Vagina (tissue), 2 donors: ENCODE measurements around the gene NPPB. TPM values are rescaled to one million over a fixed set of nuclear protein-coding genes. Genes with fewer than 3 reads are reported as not detected.

Experiments
- DNase-seq, 2 donors: peaks; one replicate each; pipeline ENCODE4 v3.0.0-alpha.2; 2017; ENCODE audit errors: extremely low spot score in 2 of 2
- H3K27ac ChIP-seq: fragments of 200-600 bp; sonication (generic); one replicate; pipeline ENCODE4 v1.5.1; 2019
- H3K27me3 ChIP-seq: fragments of 200-600 bp; sonication (generic); one replicate; pipeline ENCODE4 v1.5.1; 2019
- H3K36me3 ChIP-seq, 2 donors: fragments of 200-600 bp; sonication (generic); one replicate each; pipeline ENCODE4 v1.5.1; 2017 to 2019
- H3K4me1 ChIP-seq: fragments of 200-600 bp; sonication (generic); one replicate; pipeline ENCODE4 v1.5.1; 2019
- H3K4me3 ChIP-seq, 2 donors: fragments of 200-600 bp; sonication (generic); 1 replicate in 1 of 2; 2 replicates in 1 of 2; pipeline ENCODE4 v1.5.1; 2016 to 2019
- H3K9me3 ChIP-seq: fragments of 200-600 bp; sonication (generic); one replicate; pipeline ENCODE4 v1.5.1; 2019
- CTCF ChIP-seq, 3 experiments: fragments of 450-650 bp in 2 of 3; fragments of 200-600 bp in 1 of 3; sonication (generic) in 1 of 3; IDR thresholded peaks; one replicate each; pipeline ENCODE4 v1.5.1; 2017 to 2019; ENCODE audit warnings: antibody characterized with exemption in 3 of 3, mild to moderate bottlenecking in 2 of 3, moderate library complexity in 2 of 3
- POLR2A ChIP-seq, 2 donors: fragments of 450-650 bp; IDR thresholded peaks; one replicate each; pipeline ENCODE4 v1.6.1; 2017; ENCODE audit warnings: antibody characterized with exemption in 2 of 2, mild to moderate bottlenecking in 2 of 2, moderate library complexity in 2 of 2
- POLR2AphosphoS5 ChIP-seq, 2 donors: sonication (generic); formaldehyde crosslinking; IDR thresholded peaks; one replicate each; pipeline ENCODE4 v1.9.0; 2017; ENCODE audit warnings: antibody characterized with exemption in 2 of 2, mild to moderate bottlenecking in 2 of 2, low read depth in 1 of 2; ENCODE audit not compliant: insufficient read depth in 1 of 2
- intact Hi-C: fragments of 100-400 bp; cut with DNase I; formaldehyde crosslinking; loops from one replicate; pipeline ENCODE4 v1.15.1; 2023
- total RNA-seq: library from RNA; depleted of rRNA; stranded (reverse); fragments of >200 nt; gene quantifications from one replicate; pipeline ENCODE4 v1.2.3, GENCODE V29; 2016

The NPPB gene
- total RNA-seq, 1 donor from 2014 or later, result not detected

DNA sequence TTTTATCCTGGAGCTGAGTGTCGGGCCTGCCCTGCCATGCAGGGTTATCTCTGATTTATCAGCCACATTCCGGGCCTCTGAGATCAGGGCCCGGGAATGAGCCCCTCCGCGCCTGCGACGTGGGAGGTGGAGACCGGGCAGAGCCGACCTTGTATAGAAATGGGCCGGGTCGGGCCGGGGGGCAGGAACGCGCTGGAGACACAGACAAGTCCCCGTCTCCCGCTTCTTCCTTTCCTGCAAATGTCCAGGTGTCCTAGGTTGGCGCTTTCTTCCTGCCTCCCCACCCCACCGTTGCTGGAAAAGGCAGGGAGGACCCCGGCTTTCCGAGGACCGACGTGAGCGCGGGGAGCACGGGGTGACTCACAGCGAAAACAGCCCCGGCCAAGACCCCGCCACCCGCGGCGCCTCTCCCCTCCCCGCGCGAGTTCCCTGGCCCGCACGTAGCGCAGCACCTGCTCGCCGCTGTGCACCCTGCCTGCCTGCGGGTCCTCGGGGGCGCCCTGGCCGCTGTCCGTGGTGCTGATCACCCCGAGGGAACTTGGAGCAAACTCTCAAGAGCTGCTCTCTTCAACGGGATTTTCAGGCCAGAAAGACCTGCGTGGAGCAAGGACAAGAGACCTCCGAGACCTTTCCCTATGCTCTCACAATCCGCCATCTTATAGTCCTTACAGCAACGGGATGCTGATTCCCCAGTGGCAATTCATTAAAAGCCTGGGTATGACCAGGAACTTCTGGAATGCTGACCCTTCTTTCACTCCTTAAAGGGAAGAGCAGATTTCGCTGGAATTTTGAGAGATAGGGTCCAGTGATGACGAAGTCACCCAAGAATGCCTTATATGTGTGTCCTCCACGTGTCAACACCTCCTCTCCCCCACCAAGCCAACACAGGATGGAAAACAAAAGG, 475 bp upstream of the NPPB start:
- Histone ChIP-seq H3K9me3 (no peaks in the 10 kb centered on the region), H3K27ac (no peak overlapping the region), H3K4me3 (no peak overlapping the region), H3K4me1 (no peaks in the 10 kb centered on the region), H3K27me3 (no peaks in the 10 kb centered on the region), H3K36me3 (no peaks in the 10 kb centered on the region)
- TF ChIP-seq CTCF (IDR thresholded peaks at IDR 0.05) (no peak), POLR2AphosphoS5 (IDR thresholded peaks at IDR 0.05; ENCODE audit: insufficient read depth in 1 of 2, low read depth in 1 of 2) (no peak), POLR2A (IDR thresholded peaks at IDR 0.05) (no peak)
- intact Hi-C loops, result no loop called here
- no peak for DNase-seq

GRCh38 chr1:11858158-11858557, 587 bp downstream of the NPPB start:
- no peaks in the 10 kb centered on the region for H3K36me3 ChIP-seq
- no peaks in the 10 kb centered on the region for H3K4me1 ChIP-seq
- no peak overlapping the region for H3K27ac ChIP-seq
- no peak for TF ChIP-seq POLR2AphosphoS5 (IDR thresholded peaks at IDR 0.05; ENCODE audit: insufficient read depth in 1 of 2, low read depth in 1 of 2)
- TF ChIP-seq POLR2A (IDR thresholded peaks at IDR 0.05), result no peak
- H3K9me3 ChIP-seq, result no peaks in the 10 kb centered on the region
- no peak overlapping the region for H3K4me3 ChIP-seq
- no peak for DNase-seq
- H3K27me3 ChIP-seq, result no peaks in the 10 kb centered on the region
- intact Hi-C loops, result no loop called here

DNA sequence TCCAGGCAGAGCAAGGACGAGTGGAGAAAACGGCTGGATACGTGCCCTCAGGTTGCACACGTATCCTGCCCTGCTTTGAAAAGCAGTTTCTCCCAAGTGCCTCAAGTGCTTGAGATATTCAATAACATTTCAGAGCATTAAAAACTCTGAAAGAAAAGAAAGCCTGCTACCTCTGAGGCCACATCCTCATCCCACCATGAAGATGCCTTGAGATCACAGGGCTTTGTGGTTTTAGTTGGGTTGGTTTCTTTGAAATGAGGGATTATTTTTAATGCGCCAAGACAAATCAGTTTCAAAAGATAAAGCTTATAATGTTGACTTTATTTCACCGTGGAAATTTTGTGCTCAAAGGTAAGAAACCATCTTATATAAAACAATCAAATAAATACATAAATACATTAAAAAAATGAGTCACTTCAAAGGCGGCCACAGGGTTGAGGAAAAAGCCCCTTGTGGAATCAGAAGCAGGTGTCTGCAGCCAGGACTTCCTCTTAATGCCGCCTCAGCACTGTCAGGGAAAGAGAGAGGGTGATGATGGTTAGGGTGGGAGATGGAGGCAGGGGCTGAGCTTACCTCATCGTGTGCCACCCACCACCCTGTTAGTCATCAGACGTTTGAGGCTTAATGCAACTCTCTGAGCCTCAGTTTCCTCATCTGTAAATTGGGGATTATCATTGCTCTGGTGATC, 1.4 kb downstream of the NPPB start:
- intact Hi-C loops, result no loop called here
- H3K4me1 ChIP-seq, result no peaks in the 10 kb centered on the region
- H3K27me3 ChIP-seq, result no peaks in the 10 kb centered on the region
- H3K36me3 ChIP-seq, result no peaks in the 10 kb centered on the region
- H3K4me3 ChIP-seq, result no peak overlapping the region
- H3K9me3 ChIP-seq, result no peaks in the 10 kb centered on the region
- no peak for DNase-seq
- no peak overlapping the region for H3K27ac ChIP-seq
- TF ChIP-seq POLR2A (IDR thresholded peaks at IDR 0.05) (no peak), POLR2AphosphoS5 (IDR thresholded peaks at IDR 0.05; ENCODE audit: insufficient read depth in 1 of 2, low read depth in 1 of 2) (no peak), CTCF (IDR thresholded peaks at IDR 0.05) (no peak)

DNA sequence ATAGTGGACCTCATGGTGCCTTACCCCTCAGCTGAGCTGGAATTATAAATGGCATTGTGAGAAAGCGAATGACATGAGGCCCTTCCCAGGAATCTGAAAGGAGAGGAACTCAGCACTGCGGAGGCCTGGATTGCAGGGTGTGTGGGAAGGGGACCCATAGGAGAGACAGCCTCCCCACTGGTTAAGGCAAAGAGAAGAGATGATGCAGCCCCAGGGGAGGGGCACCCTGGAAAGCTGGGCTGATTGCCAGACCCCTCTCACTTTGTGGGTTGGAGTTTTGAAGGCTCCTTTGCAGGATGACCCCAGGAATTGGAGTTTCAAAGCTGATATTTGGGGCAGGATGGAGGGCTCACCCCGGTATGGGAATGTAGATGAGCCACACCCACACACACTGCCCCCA, 2.0 kb downstream of the NPPB start:
- no peaks in the 10 kb centered on the region for H3K36me3 ChIP-seq
- no peak overlapping the region for H3K27ac ChIP-seq
- no peaks in the 10 kb centered on the region for H3K9me3 ChIP-seq
- no peaks in the 10 kb centered on the region for H3K27me3 ChIP-seq
- TF ChIP-seq POLR2AphosphoS5 (IDR thresholded peaks at IDR 0.05; ENCODE audit: insufficient read depth in 1 of 2, low read depth in 1 of 2), result no peak
- no peak for TF ChIP-seq CTCF (IDR thresholded peaks at IDR 0.05)
- no peak for TF ChIP-seq POLR2A (IDR thresholded peaks at IDR 0.05)
- no peaks in the 10 kb centered on the region for H3K4me1 ChIP-seq
- DNase-seq, result no peak
- no peak overlapping the region for H3K4me3 ChIP-seq
- intact Hi-C loops, result no loop called here

GRCh38 chr1:11855430-11855829, 3.3 kb downstream of the NPPB start:
- no peaks in the 10 kb centered on the region for H3K4me1 ChIP-seq
- no peak for TF ChIP-seq CTCF (IDR thresholded peaks at IDR 0.05)
- TF ChIP-seq POLR2AphosphoS5 (IDR thresholded peaks at IDR 0.05; ENCODE audit: insufficient read depth in 1 of 2, low read depth in 1 of 2), result no peak
- no peak for TF ChIP-seq POLR2A (IDR thresholded peaks at IDR 0.05)
- no peaks in the 10 kb centered on the region for H3K27me3 ChIP-seq
- no peaks in the 10 kb centered on the region for H3K9me3 ChIP-seq
- no peak for DNase-seq
- H3K4me3 ChIP-seq, result no peak overlapping the region
- H3K36me3 ChIP-seq, result no peaks in the 10 kb centered on the region
- intact Hi-C loops, result no loop called here
- H3K27ac ChIP-seq, result no peak overlapping the region
